ENCODE results near the gene IER5L.

The IER5L gene

DNA sequence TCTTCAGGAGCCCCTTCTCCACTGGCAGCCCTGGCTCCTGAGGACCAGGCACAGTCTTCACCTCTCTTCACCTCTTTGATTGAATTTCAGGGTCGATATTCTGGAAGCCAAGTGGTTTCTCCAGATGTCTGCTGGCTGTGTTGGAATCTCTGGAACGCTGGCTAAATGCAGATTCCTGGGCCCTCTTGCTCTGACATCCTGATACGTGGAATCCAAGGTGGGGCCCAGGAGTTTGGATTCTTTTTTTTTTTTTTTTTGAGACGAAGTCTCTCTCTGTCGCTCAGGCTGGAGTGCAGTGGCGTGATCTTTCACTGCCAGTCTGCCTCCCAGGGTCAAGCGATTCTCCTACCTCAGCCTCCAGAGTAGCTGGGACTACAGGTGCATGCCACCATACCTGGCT is 26.8 kb upstream of the IER5L start:
- Histone ChIP-seq H3K4me1 (ENCODE audit: control insufficient read depth, insufficient read depth, low read depth, low read length) (peaks cover 8% of the 10 kb centered on the region), H3K23ac (ENCODE audit: low read length in 2 of 2) (no peak overlapping the region), H2BK120ac (ENCODE audit: low read depth, low read length) (no peak overlapping the region), H3K27me3 (ENCODE audit: control insufficient read depth in 1 of 2, insufficient read depth in 1 of 2, low read length in 2 of 2) (no peaks in the 10 kb centered on the region), H2AFZ (ENCODE audit: low read depth, low read length) (no peak overlapping the region), H3K14ac (ENCODE audit: low read length in 2 of 2) (no peak overlapping the region), H4K91ac (ENCODE audit: low read length) (no peak overlapping the region), H3K9ac (ENCODE audit: low read length) (no peak overlapping the region), H4K8ac (ENCODE audit: low read length) (no peak overlapping the region), H3K4me2 (ENCODE audit: low read length, poor library complexity, severe bottlenecking) (no peak overlapping the region), H3K27ac (ENCODE audit: low read length, poor library complexity, severe bottlenecking) (no peak overlapping the region), H2BK12ac (ENCODE audit: low read length in 2 of 2) (no peak overlapping the region), H2BK5ac (ENCODE audit: low read depth, low read length, poor library complexity, severe bottlenecking) (no peak overlapping the region), H2BK15ac (ENCODE audit: low read depth, poor library complexity, severe bottlenecking) (no peak overlapping the region), H3K4ac (ENCODE audit: low read depth in 1 of 2, low read length in 2 of 2) (no peak overlapping the region), H3K4me3 (ENCODE audit: insufficient read depth in 1 of 2, low read depth in 1 of 2, low read length in 2 of 2) (no peak overlapping the region), H3K36me3 (ENCODE audit: control insufficient read depth in 1 of 2, insufficient read depth in 2 of 2, low read depth in 1 of 2, low read length in 2 of 2) (no peaks in the 10 kb centered on the region), H3K18ac (ENCODE audit: low read depth in 1 of 2, low read length in 2 of 2) (no peak overlapping the region), H3K79me1 (replicated peaks; ENCODE audit: low read length, poor library complexity, severe bottlenecking) (no peaks in the 10 kb centered on the region), H3K9me3 (ENCODE audit: control insufficient read depth, low read length) (peaks cover 2% of the 10 kb centered on the region), H2AK5ac (ENCODE audit: low read length, severe bottlenecking) (no peak overlapping the region)
- no peak for DNase-seq
- WGBS, result 87% methylated on average over 3 of the region's 7 CpGs

GRCh38 chr9:129203556-129203909 is 25.5 kb upstream of the IER5L start:
- Histone ChIP-seq H3K4ac (ENCODE audit: low read depth in 1 of 2, low read length in 2 of 2) (peak overlapping the region; percentile 82 to 98), H3K36me3 (ENCODE audit: control insufficient read depth in 1 of 2, insufficient read depth in 2 of 2, low read depth in 1 of 2, low read length in 2 of 2) (no peaks in the 10 kb centered on the region), H4K91ac (ENCODE audit: low read length) (peak overlapping the region; percentile 73), H3K79me1 (replicated peaks; ENCODE audit: low read length, poor library complexity, severe bottlenecking) (no peaks in the 10 kb centered on the region), H2BK120ac (ENCODE audit: low read depth, low read length) (peak overlapping the region; percentile 95), H2BK15ac (ENCODE audit: low read depth, poor library complexity, severe bottlenecking) (no peak overlapping the region), H3K23ac (ENCODE audit: low read length in 2 of 2) (no peak overlapping the region), H3K4me1 (ENCODE audit: control insufficient read depth, insufficient read depth, low read depth, low read length) (peaks cover 15% of the 10 kb centered on the region), H4K8ac (ENCODE audit: low read length) (peak overlapping the region; percentile 95), H2AFZ (ENCODE audit: low read depth, low read length) (no peak overlapping the region), H3K27me3 (ENCODE audit: control insufficient read depth in 1 of 2, insufficient read depth in 1 of 2, low read length in 2 of 2) (no peaks in the 10 kb centered on the region), H3K9ac (ENCODE audit: low read length) (peak overlapping the region; percentile 93), H2AK5ac (ENCODE audit: low read length, severe bottlenecking) (peak overlapping the region; percentile 31), H3K4me3 (ENCODE audit: insufficient read depth in 1 of 2, low read depth in 1 of 2, low read length in 2 of 2) (peak overlapping the region in 1 of 2 experiments; percentile 72), H3K18ac (ENCODE audit: low read depth in 1 of 2, low read length in 2 of 2) (peak overlapping the region; percentile 58 to 97), H2BK5ac (ENCODE audit: low read depth, low read length, poor library complexity, severe bottlenecking) (no peak overlapping the region), H3K27ac (ENCODE audit: low read length, poor library complexity, severe bottlenecking) (no peak overlapping the region), H3K4me2 (ENCODE audit: low read length, poor library complexity, severe bottlenecking) (no peak overlapping the region), H3K14ac (ENCODE audit: low read length in 2 of 2) (no peak overlapping the region), H2BK12ac (ENCODE audit: low read length in 2 of 2) (peak overlapping the region in 1 of 2 experiments; percentile 91), H3K9me3 (ENCODE audit: control insufficient read depth, low read length) (peaks cover 2% of the 10 kb centered on the region)
- 86% methylated on average over 11 of the region's 11 CpGs for WGBS
- DNase-seq, result no peak

DNA sequence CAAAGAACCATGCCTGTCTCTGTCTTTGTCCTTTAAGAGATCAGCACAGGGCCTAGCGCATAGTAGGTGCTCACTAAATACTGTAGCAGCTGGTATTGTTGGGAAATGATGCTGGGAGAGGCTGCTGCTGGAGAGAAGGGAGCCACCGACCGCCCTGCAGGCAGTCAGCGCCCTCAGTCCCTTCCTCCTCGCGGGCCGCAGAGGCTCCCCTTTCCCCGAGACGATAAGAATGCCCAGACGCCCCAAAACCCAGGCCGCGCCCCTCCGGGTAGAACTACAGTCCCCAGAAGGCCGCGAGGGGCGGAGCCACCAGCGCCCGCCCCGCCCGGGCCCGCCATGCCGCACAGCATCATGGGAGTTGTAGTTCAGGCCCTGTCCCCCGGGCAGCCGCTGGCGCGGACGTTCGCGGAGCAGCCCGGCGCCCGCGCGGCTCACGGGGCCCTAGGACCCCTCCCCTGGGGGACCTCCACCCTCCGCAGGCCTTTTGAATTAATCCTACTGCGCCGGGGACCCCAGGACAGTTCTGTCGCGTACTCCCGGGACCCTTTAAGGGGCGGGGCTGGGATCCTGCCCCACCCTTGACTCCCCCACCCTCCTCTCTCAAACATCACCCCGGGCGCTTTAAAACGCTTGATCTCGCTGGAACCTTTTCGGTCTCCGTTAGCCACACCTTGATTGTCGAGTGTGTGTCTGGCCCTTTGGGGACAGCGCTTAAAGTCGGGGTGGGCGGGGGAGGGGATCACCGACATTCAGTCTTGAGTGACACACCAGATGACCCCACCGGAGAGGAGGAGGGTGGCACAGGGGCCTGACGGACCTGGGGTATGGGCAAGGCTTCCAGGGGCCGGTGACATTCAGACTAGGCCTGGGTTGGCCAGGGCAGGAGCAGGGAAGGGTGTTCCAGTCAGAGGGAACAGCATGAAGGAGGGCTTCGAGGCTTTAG is 24.8 kb upstream of the IER5L start:
- H2AK5ac ChIP-seq (ENCODE audit: low read length, severe bottlenecking), result peak overlapping the region; percentile 46
- peak overlapping the region; percentile 93 for H3K9ac ChIP-seq (ENCODE audit: low read length)
- DNase-seq, result peak; percentile 78
- peaks cover 2% of the 10 kb centered on the region for H3K9me3 ChIP-seq (ENCODE audit: control insufficient read depth, low read length)
- H2BK5ac ChIP-seq (ENCODE audit: low read depth, low read length, poor library complexity, severe bottlenecking), result peak overlapping the region; percentile 94
- peak overlapping the region; percentile 81 for H2AFZ ChIP-seq (ENCODE audit: low read depth, low read length)
- H2BK120ac ChIP-seq (ENCODE audit: low read depth, low read length), result peak overlapping the region; percentile 95
- peak overlapping the region; percentile 73 for H4K91ac ChIP-seq (ENCODE audit: low read length)
- H2BK15ac ChIP-seq (ENCODE audit: low read depth, poor library complexity, severe bottlenecking), result peak overlapping the region; percentile 99
- H3K4me1 ChIP-seq (ENCODE audit: control insufficient read depth, insufficient read depth, low read depth, low read length), result peaks cover 21% of the 10 kb centered on the region
- H3K18ac ChIP-seq (ENCODE audit: low read depth in 1 of 2, low read length in 2 of 2), result peak overlapping the region; percentile 58 to 97
- peak overlapping the region in 1 of 2 experiments; percentile 99 for H2BK12ac ChIP-seq (ENCODE audit: low read length in 2 of 2)
- H3K79me1 ChIP-seq (replicated peaks; ENCODE audit: low read length, poor library complexity, severe bottlenecking), result no peaks in the 10 kb centered on the region
- H4K8ac ChIP-seq (ENCODE audit: low read length), result peak overlapping the region; percentile 95
- peak overlapping the region in 1 of 2 experiments; percentile 0 for H3K23ac ChIP-seq (ENCODE audit: low read length in 2 of 2)
- 8% methylated on average over 56 of the region's 57 CpGs for WGBS
- H3K14ac ChIP-seq (ENCODE audit: low read length in 2 of 2), result no peak overlapping the region
- H3K36me3 ChIP-seq (ENCODE audit: control insufficient read depth in 1 of 2, insufficient read depth in 2 of 2, low read depth in 1 of 2, low read length in 2 of 2), result no peaks in the 10 kb centered on the region
- H3K27ac ChIP-seq (ENCODE audit: low read length, poor library complexity, severe bottlenecking), result no peak overlapping the region
- H3K4me3 ChIP-seq (ENCODE audit: insufficient read depth in 1 of 2, low read depth in 1 of 2, low read length in 2 of 2), result peak overlapping the region; percentile 66 to 72
- peak overlapping the region; percentile 75 for H3K4me2 ChIP-seq (ENCODE audit: low read length, poor library complexity, severe bottlenecking)
- peak overlapping the region; percentile 85 to 98 for H3K4ac ChIP-seq (ENCODE audit: low read depth in 1 of 2, low read length in 2 of 2)
- no peaks in the 10 kb centered on the region for H3K27me3 ChIP-seq (ENCODE audit: control insufficient read depth in 1 of 2, insufficient read depth in 1 of 2, low read length in 2 of 2)

DNA sequence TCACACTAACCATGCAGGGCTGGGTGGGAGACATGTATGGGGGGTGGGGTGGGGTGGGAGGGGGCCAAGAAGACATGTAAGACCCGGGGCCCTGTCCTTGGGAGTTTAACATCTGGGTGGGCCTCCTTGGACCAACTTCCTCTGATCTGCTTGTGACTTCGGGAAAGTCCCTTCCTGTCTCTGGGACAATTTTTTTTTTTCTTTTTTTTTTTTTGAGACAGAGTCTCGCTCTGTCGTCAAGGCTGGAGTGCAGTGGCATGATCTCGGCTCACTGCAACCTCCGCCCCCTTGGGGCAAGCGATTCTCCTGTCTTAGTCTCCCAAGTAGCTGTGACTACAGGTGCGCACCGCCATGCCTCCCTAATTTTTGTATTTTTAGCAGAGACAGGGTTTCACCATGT is 23.8 kb upstream of the IER5L start:
- Histone ChIP-seq H4K91ac (ENCODE audit: low read length) (no peak overlapping the region), H3K23ac (ENCODE audit: low read length in 2 of 2) (no peak overlapping the region), H2BK12ac (ENCODE audit: low read length in 2 of 2) (no peak overlapping the region), H3K9ac (ENCODE audit: low read length) (no peak overlapping the region), H2AK5ac (ENCODE audit: low read length, severe bottlenecking) (no peak overlapping the region), H3K4me2 (ENCODE audit: low read length, poor library complexity, severe bottlenecking) (no peak overlapping the region), H2BK15ac (ENCODE audit: low read depth, poor library complexity, severe bottlenecking) (peak overlapping the region; percentile 17), H2BK5ac (ENCODE audit: low read depth, low read length, poor library complexity, severe bottlenecking) (no peak overlapping the region), H3K18ac (ENCODE audit: low read depth in 1 of 2, low read length in 2 of 2) (no peak overlapping the region), H3K14ac (ENCODE audit: low read length in 2 of 2) (no peak overlapping the region), H3K4me3 (ENCODE audit: insufficient read depth in 1 of 2, low read depth in 1 of 2, low read length in 2 of 2) (no peak overlapping the region), H3K79me1 (replicated peaks; ENCODE audit: low read length, poor library complexity, severe bottlenecking) (no peaks in the 10 kb centered on the region), H2BK120ac (ENCODE audit: low read depth, low read length) (no peak overlapping the region), H3K36me3 (ENCODE audit: control insufficient read depth in 1 of 2, insufficient read depth in 2 of 2, low read depth in 1 of 2, low read length in 2 of 2) (no peaks in the 10 kb centered on the region), H3K27ac (ENCODE audit: low read length, poor library complexity, severe bottlenecking) (no peak overlapping the region), H3K4me1 (ENCODE audit: control insufficient read depth, insufficient read depth, low read depth, low read length) (peaks cover 23% of the 10 kb centered on the region), H3K27me3 (ENCODE audit: control insufficient read depth in 1 of 2, insufficient read depth in 1 of 2, low read length in 2 of 2) (no peaks in the 10 kb centered on the region), H3K4ac (ENCODE audit: low read depth in 1 of 2, low read length in 2 of 2) (no peak overlapping the region), H3K9me3 (ENCODE audit: control insufficient read depth, low read length) (peaks cover 2% of the 10 kb centered on the region), H2AFZ (ENCODE audit: low read depth, low read length) (no peak overlapping the region), H4K8ac (ENCODE audit: low read length) (no peak overlapping the region)
- peak; percentile 26 for DNase-seq
- WGBS, result 76% methylated on average over 9 of the region's 9 CpGs

Measured in mesenchymal stem cell (in vitro differentiated cells and primary cell).